Ascending aorta (tissue), 2 donors: ENCODE data around the gene WDR43. TPM values are rescaled to one million over a fixed set of nuclear protein-coding genes. Genes with fewer than 3 reads are reported as not detected.

Source experiments
- DNase-seq, 2 donors: peaks; one replicate each; pipeline ENCODE4 v3.0.0-alpha.2; 2019; ENCODE audit warnings: low spot score in 2 of 2
- H3K27ac ChIP-seq, 2 donors: fragments of 200-600 bp; sonication (generic); one replicate each; pipeline ENCODE4 v1.5.1; 2016 to 2017; ENCODE audit warnings: mild to moderate bottlenecking in 1 of 2
- H3K27me3 ChIP-seq: fragments of 200-600 bp; sonication (generic); one replicate; pipeline ENCODE4 v1.5.1; 2017
- H3K36me3 ChIP-seq, 2 donors: fragments of 200-600 bp; sonication (generic); one replicate each; pipeline ENCODE4 v1.5.1; 2016
- H3K4me1 ChIP-seq, 2 donors: fragments of 200-600 bp; sonication (generic); one replicate each; pipeline ENCODE4 v1.5.1; 2016 to 2017; ENCODE audit warnings: mild to moderate bottlenecking in 1 of 2
- H3K4me3 ChIP-seq, 2 donors: fragments of 200-600 bp; sonication (generic); one replicate each; pipeline ENCODE4 v1.5.1; 2016 to 2017; ENCODE audit warnings: mild to moderate bottlenecking in 1 of 2
- H3K9me3 ChIP-seq, 2 donors: fragments of 200-600 bp; sonication (generic); one replicate each; pipeline ENCODE4 v1.5.1; 2016
- intact Hi-C: fragments of 100-400 bp; cut with DNase I; formaldehyde crosslinking; loops from one replicate; pipeline ENCODE4 v1.15.1; 2023
- total RNA-seq: library from RNA; depleted of rRNA; stranded (reverse); fragments of >200 nt; gene quantifications from one replicate; pipeline ENCODE4 v1.1.0, GENCODE V29; 2016
- TF ChIP-seq, protein P1 (sequence below), 3 experiments: fragments of 200-600 bp in 2 of 3; fragments of 450-650 bp in 1 of 3; sonication (generic) in 2 of 3; IDR thresholded peaks; one replicate each; pipeline ENCODE4 v1.5.1; 2016 to 2019; ENCODE audit warnings: antibody characterized with exemption in 3 of 3, mild to moderate bottlenecking in 1 of 3, moderate library complexity in 1 of 3

The WDR43 gene
- total RNA-seq, 1 donor from 2014 or later, result 21.5 TPM

DNA sequence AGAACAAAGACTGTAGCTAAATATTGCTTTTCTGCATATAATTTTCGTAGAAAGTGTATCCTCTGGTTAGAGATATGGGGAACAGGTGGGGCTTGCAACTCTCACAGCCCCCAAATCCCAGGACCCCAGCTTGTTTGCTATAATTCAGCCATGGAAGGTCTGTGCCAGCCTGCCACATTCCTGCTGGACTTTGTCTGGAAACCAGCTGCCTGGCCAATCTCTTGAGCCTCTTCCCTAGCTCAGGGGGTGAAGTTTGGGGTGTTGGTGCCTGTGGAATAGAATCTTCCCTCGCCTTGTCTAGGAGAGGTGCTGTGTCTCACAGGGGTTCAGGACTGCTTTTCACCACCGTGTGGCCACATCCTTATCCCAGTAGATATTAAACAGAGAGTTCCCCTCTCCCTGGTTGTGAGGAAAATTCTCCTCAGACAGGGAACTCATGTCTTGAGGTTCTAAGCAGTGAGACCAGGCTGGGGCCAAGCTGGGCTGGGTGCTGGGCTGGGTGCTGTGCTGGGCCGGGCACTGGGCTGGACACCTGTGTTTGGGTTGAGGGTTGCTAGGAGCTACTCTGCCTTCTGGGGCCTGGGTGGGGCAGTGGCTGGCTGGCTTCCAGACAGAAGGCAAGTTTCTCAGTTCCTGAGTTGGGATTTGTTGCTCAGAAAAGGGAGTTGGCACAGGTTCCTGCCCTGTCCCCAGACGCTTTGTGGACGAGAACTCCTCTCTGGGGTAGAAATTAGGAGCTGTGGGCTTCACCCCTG lies 98.9 kb downstream of the WDR43 start:
- Histone ChIP-seq H3K4me3 (no peak overlapping the region), H3K9me3 (no peaks in the 10 kb centered on the region), H3K27me3 (no peaks in the 10 kb centered on the region), H3K4me1 (no peaks in the 10 kb centered on the region), H3K27ac (no peak overlapping the region), H3K36me3 (no peaks in the 10 kb centered on the region)
- DNase-seq, result no peak
- intact Hi-C loops, result no loop called here
- TF ChIP-seq, protein P1, sequence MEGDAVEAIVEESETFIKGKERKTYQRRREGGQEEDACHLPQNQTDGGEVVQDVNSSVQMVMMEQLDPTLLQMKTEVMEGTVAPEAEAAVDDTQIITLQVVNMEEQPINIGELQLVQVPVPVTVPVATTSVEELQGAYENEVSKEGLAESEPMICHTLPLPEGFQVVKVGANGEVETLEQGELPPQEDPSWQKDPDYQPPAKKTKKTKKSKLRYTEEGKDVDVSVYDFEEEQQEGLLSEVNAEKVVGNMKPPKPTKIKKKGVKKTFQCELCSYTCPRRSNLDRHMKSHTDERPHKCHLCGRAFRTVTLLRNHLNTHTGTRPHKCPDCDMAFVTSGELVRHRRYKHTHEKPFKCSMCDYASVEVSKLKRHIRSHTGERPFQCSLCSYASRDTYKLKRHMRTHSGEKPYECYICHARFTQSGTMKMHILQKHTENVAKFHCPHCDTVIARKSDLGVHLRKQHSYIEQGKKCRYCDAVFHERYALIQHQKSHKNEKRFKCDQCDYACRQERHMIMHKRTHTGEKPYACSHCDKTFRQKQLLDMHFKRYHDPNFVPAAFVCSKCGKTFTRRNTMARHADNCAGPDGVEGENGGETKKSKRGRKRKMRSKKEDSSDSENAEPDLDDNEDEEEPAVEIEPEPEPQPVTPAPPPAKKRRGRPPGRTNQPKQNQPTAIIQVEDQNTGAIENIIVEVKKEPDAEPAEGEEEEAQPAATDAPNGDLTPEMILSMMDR (IDR thresholded peaks at IDR 0.05), result no peak

DNA sequence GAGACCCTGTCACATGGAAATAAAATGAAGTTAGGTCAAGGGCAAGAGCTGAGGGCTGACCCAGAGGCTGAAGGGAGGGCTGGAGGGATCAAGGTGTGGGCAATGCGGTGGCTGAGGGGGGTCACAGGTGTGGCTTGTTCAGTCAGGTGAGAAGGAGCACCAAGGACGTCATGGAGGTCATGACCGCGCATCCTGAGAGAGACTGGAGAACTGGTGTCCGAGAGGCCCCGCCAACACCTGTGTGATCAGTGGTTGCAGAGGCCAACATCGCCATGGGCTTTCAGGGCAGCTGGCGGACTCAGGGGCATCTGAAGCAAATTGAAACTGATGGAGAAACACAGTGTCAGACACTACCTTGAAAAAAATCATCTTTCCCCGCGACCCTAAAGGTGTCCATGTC lies 99.6 kb downstream of the WDR43 start:
- DNase-seq, result no peak
- TF ChIP-seq, protein P1 (IDR thresholded peaks at IDR 0.05), result no peak
- Histone ChIP-seq H3K27me3 (no peaks in the 10 kb centered on the region), H3K4me3 (no peak overlapping the region), H3K9me3 (no peaks in the 10 kb centered on the region), H3K27ac (no peak overlapping the region), H3K36me3 (no peaks in the 10 kb centered on the region), H3K4me1 (no peaks in the 10 kb centered on the region)
- intact Hi-C loops, result no loop called here

DNA sequence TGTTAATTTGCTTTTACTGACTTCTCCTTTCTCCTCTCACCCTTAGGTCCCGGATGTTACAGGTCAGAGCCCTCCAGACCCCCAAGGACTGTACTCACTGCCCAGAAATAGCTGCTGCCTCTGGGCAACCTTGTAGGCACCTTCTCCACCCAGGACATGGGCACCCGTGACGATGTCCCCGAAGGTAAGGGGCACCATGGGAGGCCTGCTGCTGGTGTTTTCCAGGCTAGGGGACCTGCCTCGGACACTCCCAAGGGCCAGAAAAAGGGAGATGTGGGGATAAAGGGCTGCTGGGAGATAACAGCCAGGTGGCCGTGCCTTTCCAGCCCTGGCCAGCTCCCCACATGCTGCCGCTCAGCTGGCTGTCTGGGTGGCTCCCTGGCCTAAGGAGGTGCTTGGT lies 100.2 kb downstream of the WDR43 start:
- intact Hi-C loops, result no loop called here
- Histone ChIP-seq H3K4me1 (no peaks in the 10 kb centered on the region), H3K27ac (no peak overlapping the region), H3K36me3 (no peaks in the 10 kb centered on the region), H3K27me3 (no peaks in the 10 kb centered on the region), H3K9me3 (no peaks in the 10 kb centered on the region), H3K4me3 (no peak overlapping the region)
- no peak for DNase-seq
- TF ChIP-seq, protein P1 (IDR thresholded peaks at IDR 0.05), result no peak

- Histone ChIP-seq H3K36me3 (no peaks in the 10 kb centered on the region), H3K27me3 (no peaks in the 10 kb centered on the region), H3K9me3 (no peaks in the 10 kb centered on the region), H3K27ac (no peak overlapping the region), H3K4me1 (no peaks in the 10 kb centered on the region), H3K4me3 (no peak overlapping the region)
- DNase-seq, result no peak
- intact Hi-C loops, result no loop called here
- TF ChIP-seq, protein P1 (IDR thresholded peaks at IDR 0.05), result no peak
Observed at GRCh38 chr2:28995765-28996750, 101.6 kb downstream of the WDR43 start.

- intact Hi-C loops, result no loop called here
- no peak for DNase-seq
- no peak overlapping the region for H3K27ac ChIP-seq
- H3K4me1 ChIP-seq, result no peaks in the 10 kb centered on the region
- no peak overlapping the region for H3K4me3 ChIP-seq
- H3K9me3 ChIP-seq, result no peaks in the 10 kb centered on the region
- H3K36me3 ChIP-seq, result no peaks in the 10 kb centered on the region
- H3K27me3 ChIP-seq, result no peaks in the 10 kb centered on the region
- TF ChIP-seq, protein P1 (IDR thresholded peaks at IDR 0.05), result no peak
Observed at GRCh38 chr2:28997237-28997846, 102.9 kb downstream of the WDR43 start.

Other genes starting within 250 kb of the WDR43 start
- gene PPP1CB, start 142.8 kb upstream of the WDR43 start, total RNA-seq, result 196 TPM
- gene SPDYA, start 83.8 kb upstream of the WDR43 start, total RNA-seq, result 0.32 TPM
- gene TRMT61B, start 24.4 kb upstream of the WDR43 start, total RNA-seq, result not detected
- gene TOGARAM2, start 86.6 kb downstream of the WDR43 start, total RNA-seq, result not detected
- gene PCARE, start 179.9 kb downstream of the WDR43 start, total RNA-seq, result not detected
- 9.5 TPM for gene CLIP4, start 220.7 kb downstream of the WDR43 start, total RNA-seq